Colon (tissue), 2 donors: ENCODE data around the gene RALGAPB.
"Not testable (repeated sequence)": the region's sequence is repeated elsewhere in the genome, so short reads cannot be mapped to it uniquely, and the experiment has no call there.

Experiments used
- FAIRE-seq: peaks from 2 replicates; lab custom pipeline; 2012; peaks lifted over from hg19 to GRCh38; lab: Jason Lieb, UNC
- donor health status: control.
- donor health status: control.

RALGAPB gene

GRCh38 chr20:38447251-38447661 is 25.4 kb upstream of the RALGAPB start:
- FAIRE-seq = no peak

DNA sequence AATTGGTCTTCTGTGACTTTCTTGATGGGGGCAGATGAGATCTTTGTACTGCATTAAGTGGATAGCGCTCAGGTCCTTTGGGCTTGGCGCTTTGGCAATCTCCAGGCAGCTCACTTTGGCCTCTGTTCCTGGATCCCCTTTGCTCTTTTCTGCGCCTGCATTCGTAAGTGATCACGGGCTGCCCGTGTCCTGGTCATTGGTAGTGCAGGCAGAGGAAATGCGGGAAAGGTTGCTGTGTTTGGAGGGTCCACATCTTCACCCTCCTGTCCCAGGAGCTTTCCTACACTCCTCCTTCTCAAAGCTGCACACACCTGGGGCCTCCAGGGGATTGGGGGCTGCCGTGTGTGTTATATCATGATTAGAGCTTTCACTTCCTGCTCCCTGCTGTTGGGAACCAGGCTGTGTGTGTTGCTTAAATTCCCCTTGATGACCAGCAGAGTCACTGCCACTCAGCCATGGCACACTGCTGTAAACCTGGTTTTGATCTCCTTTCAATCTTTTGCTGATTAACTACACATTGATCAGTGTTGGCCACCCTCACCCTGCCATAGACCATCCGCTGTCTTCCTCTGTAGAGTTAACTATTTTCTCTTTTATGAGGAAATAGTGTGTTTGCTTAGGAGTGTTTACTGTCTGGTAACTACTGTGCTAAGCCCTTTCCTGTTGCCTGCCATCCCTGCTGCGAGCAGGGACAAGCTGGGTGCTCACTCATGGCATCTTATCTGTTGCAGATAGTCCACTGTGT is 24.5 kb upstream of the RALGAPB start:
- FAIRE-seq = no peak

DNA sequence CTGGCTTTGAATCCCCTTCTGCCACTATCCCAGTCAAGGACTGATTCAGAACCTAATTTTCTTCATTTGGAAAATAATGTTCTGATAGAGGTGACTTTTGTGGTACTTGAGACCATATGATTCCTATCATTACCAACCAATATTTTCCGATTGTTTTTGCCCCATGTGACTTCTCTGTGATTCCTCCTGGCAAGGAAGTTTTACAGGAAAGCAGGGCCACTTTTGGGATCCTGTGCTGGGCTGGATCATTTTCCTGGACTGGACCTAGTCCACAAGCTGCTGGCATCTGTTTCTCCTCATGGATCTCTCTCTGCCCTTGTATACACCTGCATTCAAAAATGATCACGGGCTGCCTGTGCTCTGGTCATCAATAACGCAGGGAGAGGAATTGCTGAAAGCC is 23.6 kb upstream of the RALGAPB start:
- FAIRE-seq = no peak

DNA sequence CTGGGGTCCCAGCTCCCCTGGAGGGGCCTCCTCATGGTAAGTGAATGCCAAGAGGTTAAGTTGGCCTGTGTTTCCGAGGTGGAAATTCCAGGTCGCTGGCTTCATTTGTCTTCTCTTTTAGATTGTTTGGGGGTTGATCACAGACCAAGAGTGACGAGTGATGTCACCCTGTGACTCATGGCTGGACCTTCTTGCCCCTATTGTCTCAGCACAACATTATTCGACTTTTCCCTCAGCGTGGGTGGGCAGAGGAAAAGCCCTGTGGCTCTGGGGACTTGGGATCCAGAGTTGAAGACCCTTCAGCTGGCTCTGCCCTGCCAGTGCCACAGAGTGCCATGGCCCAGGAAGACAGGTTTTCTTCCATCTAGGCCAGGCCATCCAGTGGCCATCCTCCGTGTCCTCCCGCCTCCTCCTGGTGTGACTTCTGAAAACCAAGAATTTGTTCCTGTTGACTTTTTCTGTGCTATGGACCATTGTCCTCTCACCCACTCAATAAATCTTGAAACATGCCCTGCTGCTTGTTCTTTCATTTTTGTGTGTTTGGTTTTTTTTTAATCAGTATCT is 22.1 kb upstream of the RALGAPB start:
- no peak for FAIRE-seq

DNA sequence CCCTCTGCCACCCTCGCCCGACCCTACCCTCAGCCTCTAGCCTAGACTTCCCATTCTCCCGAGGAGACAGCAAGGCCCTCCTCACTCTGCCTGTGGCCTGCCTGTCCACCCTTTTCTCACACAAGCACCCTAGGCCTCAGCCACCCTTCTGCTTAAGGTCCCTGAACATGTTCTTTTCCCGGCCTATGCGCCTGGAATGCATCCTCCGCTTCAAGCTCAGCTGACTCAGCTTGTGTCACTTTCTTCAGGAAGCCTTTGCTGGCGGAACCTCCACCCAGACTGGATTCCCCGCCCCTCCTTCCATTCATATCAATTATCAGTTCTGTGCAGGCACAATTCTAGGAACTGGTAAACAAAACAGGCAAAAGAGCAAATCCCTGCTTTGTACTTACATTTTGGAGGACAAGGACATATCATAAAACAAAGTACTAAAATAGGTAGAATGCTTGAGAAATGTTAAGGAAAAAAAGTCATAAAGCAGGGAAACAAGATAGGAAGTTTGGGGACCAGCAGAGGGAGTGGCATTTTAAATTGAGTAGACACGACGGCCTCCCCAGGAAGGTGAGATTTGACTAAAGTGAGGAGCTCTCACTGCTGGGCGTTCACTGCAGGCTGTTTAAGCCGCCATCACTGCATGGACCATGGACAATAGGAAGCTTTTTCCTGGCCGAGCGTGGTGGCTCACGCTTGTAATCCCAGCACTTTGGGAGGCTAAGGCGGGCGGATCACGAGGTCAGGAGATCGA is 19.6 kb upstream of the RALGAPB start:
- FAIRE-seq = no peak

DNA sequence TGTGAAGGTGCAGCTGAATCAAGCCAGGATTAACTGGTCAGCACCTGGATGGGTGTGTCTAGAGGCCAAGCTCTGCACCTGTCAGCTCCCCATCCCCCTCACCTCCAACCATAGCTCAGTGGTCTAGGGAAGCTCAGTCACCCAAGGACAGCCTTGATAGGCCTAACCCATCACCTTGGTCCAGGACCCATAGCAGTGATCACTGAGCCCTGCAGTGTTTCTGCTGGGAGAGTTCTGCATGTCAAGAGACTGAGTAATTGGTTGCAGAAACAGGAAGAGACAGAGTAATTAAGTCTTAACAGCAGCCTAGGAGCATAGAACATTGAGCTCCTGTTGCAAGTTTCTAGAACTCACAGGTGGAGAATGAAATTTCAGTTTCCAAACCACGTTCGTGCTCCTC is 18.7 kb upstream of the RALGAPB start:
- FAIRE-seq = no peak

DNA sequence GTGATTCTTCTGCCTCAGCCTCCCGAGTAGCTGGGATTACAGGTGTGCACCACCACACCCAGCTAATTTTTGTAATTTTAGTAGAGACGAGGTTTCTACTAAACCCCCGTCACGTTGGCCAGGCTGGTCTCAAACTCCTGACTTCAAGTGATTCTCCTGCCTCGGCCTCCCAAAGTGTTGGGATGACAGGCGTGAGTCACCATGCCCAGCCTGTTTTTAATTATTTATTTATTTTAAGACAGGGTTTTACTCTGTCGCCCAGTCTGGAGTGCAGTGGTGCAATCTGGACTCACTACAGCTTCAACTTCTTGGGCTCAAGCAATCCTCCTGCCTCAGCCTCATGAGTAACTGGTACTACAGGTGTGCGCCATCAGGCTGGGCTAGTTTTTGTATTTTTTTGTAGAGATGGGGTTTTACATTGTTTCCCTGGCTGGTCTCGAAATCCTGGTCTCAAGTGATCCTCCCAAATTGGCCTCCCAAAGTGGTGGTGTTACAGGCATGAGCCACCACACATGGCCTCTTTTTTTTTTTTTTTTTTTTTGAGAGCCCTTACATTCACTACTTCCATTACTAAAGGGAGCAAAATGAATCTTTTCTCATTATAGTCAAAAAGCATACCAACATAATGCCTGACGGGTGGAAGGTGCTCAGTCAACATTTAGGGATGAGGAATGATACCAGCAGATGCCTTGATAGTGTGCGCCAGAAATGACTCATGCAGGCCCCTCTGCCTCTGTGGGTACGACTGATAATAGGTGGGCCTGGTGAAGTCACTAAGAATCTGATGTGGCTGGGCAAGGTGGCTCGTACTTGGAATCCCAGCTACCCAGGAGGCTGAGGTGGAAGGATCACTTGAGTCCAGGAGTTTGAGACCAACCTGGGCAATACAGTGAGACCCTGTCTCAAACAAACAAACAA is 17.8 kb upstream of the RALGAPB start:
- no peak for FAIRE-seq

GRCh38 chr20:38458314-38458713 is 14.3 kb upstream of the RALGAPB start:
- FAIRE-seq = no peak

- no peak for FAIRE-seq
These were observed 12.5 kb upstream of the RALGAPB start for GRCh38 chr20:38460040-38460623.

DNA sequence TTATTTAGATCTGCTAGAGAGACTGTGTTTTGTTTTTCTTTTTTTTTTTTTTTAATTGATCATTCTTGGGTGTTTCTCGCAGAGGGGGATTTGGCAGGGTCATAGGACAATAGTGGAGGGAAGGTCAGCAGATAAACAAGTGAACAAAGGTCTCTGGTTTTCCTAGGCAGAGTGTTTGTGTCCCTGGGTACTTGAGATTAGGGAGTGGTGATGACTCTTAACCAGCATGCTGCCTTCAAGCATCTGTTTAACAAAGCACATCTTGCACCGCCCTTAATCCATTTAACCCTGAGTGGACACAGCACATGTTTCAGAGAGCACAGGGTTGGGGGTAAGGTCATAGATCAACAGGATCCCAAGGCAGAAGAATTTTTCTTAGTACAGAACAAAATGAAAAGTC is 12.0 kb upstream of the RALGAPB start:
- FAIRE-seq = not testable (repeated sequence)

- not testable (repeated sequence) for FAIRE-seq
These were observed 11.5 kb upstream of the RALGAPB start for GRCh38 chr20:38461167-38461566.

DNA sequence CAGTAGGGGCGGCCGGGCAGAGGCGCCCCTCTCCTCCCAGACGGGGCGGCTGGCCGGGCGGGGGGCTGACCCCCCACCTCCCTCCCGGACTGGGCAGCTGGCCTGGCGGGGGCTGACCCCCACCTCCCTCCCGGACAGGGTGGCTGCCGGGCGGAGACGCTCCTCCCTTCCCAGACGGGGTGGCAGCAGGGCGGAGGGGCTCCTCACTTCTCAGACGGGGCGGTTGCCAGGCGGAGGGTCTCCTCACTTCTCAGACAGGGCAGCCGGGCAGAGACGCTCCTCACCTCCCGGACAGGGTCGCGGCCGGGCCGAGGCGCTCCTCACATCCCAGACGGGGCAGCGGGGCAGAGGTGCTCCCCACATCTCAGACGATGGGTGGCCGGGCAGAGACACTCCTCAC is 11.1 kb upstream of the RALGAPB start:
- FAIRE-seq = not testable (repeated sequence)

DNA sequence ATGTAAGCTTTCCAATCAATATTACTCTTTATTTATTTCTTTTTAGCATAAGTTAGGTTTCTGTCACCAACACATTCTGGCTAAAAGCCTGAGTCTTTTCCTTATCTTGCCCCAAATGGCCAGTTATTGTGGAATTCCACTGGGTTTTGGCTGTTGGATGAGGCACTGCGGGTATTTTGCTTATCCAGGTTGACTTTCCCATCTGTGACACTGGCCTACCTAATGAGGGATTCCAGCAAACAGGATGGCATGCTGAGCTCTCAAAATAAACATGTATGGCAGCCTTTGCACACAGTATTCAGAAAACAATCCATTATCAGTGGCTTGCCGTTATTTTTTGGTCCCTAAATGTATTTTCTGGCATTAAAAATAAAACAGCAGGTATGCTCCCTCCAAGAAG is 6.5 kb upstream of the RALGAPB start:
- FAIRE-seq = no peak

DNA sequence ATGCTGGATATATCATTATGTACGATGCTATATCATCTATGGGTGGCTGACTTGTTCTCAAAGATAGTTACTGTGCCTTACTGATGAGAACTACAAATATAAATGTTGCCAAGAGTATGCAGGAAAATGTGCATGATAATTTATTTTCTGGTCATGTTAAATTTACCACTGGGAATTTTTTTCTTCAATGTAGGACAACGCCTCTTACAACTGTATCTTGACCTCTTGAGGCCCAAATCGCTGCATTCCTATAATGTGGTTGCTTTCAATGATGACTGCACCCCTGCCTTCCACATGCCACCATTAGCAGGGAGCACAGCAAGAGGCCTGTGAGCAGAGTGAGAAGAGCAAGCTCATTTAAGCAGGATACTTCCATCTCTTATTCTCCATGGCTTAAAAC is 5.7 kb upstream of the RALGAPB start:
- no peak for FAIRE-seq

DNA sequence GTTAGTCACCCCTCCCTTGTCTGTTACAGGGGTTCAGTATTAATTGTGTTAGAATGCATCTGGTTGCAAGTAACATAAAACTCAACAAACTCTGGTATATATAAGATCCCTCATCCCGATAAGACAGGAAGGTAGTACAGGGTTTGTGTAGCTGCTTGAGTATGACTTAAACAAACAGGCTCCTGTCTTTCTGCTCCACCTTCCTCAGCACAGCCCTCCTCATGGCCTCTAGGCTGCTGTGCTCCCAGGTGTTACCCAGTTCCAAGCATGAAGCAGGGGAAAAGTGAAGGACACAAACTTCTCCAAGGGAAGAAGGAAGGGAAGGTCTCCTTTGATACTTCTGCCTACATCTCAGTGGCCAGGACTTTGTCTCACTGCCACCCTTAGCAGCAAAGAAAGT is 1.4 kb upstream of the RALGAPB start:
- no peak for FAIRE-seq

GRCh38 chr20:38471987-38472512 is 593 bp upstream of the RALGAPB start:
- FAIRE-seq = no peak

- no peak for FAIRE-seq
These were observed 738 bp downstream of the RALGAPB start for GRCh38 chr20:38473367-38473795.

- no peak for FAIRE-seq
These were observed 5.1 kb downstream of the RALGAPB start for GRCh38 chr20:38477747-38478146.

DNA sequence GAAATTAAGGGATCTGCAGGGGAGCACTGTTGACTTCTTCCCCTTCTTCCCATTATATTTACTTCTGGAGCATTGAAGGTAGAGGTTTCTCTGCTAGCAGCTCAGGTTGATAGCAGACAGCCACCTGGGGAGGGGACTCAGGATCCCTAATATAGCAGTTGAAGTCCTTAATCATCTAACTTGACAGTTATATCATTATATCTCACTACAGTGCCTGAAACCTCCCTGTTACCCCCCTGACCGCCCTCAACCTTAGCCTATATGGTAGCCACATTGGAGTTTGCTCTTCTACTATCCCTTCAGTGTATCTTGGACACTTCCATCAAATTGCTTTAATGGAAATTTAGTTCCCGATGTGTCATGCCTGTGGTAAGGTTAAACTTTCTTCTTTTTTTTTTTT is 7.0 kb downstream of the RALGAPB start:
- FAIRE-seq = no peak

GRCh38 chr20:38485041-38485440 is 12.4 kb downstream of the RALGAPB start:
- no peak for FAIRE-seq

GRCh38 chr20:38489181-38489580 is 16.5 kb downstream of the RALGAPB start:
- FAIRE-seq = no peak
